GM21528 (cell line): ENCODE data around the gene SMIM11.
A peak's percentile ranks its signal among the peaks of the same experiment; 100 is the strongest.

Source experiments
- ATAC-seq: cut with Tn5 transposase; IDR thresholded peaks from one replicate; pipeline ENCODE4 v1.9.1; 2021; ENCODE audit warnings: mild to moderate bottlenecking, moderate library complexity; ENCODE audit not compliant: unreplicated experiment, low FRiP score

SMIM11 gene, protein sequence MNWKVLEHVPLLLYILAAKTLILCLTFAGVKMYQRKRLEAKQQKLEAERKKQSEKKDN

DNA sequence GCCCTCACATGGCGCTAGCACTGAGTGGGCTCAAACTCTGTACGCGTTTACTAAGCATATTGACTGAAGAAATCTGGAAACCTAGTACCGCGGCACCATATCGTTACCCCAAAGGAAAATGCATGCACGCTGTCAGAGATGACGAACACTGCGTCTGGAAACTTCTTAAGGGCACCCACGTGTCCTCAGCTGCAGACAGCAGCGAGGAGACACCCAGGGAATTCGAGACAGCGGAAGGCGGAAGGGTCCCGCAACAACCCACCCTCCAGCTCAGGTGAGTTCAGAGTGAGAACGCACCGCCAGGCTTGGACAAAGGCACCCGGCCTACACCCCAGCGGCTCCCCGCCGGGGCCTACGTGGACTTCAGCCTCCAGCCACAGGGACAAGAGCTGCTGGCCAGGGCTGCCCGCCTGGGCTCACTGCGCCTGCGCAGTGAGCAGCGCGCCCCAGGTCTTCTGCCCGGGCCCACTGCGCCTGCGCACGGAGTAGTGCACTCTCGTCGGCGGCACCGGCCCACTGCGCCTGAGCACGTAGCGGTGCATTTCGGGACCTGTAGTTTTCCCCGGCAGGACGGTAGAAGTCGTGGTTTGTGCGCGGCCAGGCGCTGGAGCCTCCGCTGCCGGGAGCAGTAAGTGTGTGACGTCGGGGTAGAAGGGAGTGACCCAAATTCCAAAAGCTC is at the start of gene SMIM11:
SMIM11 (plus strand) TSS at position 568 of the 679 bp plus-strand sequence. CDS start 3,998 bp downstream, outside the sequence.
- ATAC-seq: peak; percentile 79

- no peak for ATAC-seq
Measured at GRCh38 chr21:34330055-34330454, 45.3 kb upstream of the SMIM11 start.

GRCh38 chr21:34331726-34332125 is 43.6 kb upstream of the SMIM11 start:
- no peak for ATAC-seq

DNA sequence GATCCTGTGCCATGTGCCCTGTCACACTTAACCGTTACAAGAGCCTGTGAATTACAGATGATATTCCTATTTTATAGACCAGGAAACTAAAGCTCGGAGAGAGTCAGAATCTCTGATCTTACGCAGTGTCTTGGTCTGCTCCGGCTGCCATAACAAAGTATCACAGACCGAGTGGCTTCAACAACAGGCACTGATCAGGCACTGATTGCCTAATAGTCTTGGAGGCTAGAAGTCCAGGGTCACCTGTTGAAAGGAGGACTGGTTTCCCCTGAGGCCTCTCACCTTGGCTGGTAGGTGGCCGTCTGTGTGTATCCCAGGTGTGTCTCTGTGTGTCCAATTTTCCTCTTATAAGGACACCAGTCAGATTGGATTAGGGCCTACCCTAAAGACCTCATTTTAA is 43.0 kb upstream of the SMIM11 start:
- no peak for ATAC-seq

DNA sequence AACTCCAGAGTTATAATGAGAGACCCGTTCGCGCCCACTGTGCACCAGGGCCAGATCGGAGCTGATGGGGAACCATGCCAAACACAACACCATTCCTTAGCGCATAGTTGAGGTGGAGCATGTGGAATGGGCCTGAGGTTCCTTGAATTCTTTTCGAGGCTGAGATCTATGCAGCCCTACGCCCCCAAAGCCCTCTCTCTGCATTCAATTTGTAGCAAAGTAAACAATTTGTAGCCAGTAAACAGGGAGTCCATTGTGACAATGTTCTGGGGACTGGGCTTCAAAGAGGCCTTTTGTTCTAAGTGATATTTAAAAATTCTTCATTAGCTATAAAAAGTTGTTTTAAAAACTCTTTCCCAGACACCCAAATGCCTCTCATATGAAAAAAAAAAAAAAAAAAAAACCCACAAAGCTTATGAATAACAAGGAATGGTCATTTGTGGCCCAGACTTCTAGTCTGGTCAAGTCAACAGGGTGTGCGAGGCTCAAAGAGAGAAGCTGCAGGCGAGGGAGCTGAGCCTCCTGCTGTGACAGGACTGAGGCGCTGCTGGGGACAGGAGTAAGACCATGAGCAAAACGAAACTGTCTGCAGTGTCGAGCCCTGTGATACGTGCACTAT is 42.1 kb upstream of the SMIM11 start:
- no peak for ATAC-seq

- ATAC-seq: no peak
Measured at GRCh38 chr21:34335316-34335715, 40.0 kb upstream of the SMIM11 start.

- ATAC-seq: no peak
Measured at GRCh38 chr21:34336245-34336644, 39.1 kb upstream of the SMIM11 start.

- no peak for ATAC-seq
Measured at GRCh38 chr21:34336756-34337391, 38.4 kb upstream of the SMIM11 start.

DNA sequence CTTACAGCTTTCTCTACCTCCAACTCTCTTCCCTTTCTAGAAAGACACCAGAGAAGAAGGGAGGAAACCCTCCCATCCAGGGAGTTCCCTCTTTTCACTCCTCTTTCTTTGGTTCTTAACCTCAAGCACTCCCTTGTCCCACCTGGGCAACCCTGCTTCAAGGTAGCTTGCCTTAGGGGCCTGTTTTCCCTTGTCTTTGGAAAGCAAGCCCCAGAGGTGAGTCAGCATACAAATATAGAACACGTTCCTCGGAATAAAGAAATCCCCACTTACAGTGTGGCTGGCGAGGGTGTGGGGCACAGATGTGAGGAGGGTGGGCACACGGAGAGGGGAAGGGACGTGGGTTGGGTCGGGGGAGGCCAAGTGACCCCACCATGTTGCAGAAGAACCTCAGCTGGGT is 37.6 kb upstream of the SMIM11 start:
- no peak for ATAC-seq

DNA sequence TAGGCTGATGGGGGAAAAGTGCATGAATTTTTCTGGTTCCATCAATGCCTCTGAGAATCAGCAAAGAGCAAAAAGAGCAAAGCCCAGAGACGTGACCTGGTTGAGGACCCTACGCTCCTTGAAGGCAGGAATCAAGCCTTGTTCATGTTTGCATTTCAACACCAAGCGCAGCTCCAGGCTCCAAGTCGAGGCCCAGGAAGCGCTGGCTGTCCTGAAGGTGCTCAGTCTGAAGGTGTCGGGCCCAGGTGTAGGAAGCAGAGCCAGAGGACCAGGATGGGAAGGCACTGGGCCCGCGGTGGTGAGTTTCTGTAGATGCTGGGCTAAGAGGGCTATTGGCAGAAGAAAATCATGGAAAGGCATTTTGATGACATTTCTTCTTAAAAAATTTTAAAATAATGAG is 37.1 kb upstream of the SMIM11 start:
- ATAC-seq: no peak

DNA sequence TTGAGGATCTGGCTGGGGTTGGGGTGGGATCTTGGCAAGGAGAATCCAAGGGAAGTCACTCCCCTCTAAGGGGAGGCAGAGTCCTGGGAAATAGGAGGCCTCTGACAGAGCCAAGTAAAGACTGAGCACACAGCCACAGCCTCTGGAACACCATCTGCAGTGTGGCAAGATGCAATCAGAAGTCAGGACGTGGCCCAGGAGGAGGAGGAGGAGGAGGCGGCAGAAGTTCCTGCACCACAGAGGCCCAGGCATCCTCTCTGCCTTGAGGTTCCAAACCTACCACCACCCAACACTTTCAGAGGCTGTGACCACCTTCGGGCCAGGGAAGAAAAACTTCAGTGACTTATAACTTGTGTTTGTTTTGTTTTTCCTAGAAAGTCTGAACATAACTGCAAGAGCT is 35.2 kb upstream of the SMIM11 start:
- no peak for ATAC-seq

- ATAC-seq: no peak
Measured at GRCh38 chr21:34342476-34342875, 32.8 kb upstream of the SMIM11 start.

- no peak for ATAC-seq
Measured at GRCh38 chr21:34343347-34343746, 32.0 kb upstream of the SMIM11 start.

GRCh38 chr21:34343838-34344381 is 31.4 kb upstream of the SMIM11 start:
- no peak for ATAC-seq

GRCh38 chr21:34344584-34344983 is 30.7 kb upstream of the SMIM11 start:
- ATAC-seq: no peak

GRCh38 chr21:34345091-34345871 is 30.0 kb upstream of the SMIM11 start:
- no peak for ATAC-seq

DNA sequence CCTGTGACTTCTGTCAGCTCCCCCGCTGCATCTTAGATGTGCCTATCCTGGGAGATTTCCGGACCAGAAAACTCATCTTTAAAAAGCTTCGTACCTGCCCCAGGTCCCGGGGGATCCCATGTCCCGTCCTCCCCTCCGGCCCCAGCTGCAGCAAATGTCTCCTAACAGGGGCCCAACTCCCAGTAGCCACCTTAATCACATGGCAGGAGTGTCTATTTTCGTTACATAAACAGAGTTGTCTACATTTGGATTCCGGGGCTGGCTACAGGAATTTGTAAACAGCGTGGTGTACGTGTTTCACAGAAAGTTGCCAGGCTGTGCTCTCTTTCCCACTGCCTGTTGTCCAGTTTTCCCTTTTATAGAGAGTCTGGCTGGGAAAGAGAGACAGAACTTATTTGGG is 29.4 kb upstream of the SMIM11 start:
- no peak for ATAC-seq

DNA sequence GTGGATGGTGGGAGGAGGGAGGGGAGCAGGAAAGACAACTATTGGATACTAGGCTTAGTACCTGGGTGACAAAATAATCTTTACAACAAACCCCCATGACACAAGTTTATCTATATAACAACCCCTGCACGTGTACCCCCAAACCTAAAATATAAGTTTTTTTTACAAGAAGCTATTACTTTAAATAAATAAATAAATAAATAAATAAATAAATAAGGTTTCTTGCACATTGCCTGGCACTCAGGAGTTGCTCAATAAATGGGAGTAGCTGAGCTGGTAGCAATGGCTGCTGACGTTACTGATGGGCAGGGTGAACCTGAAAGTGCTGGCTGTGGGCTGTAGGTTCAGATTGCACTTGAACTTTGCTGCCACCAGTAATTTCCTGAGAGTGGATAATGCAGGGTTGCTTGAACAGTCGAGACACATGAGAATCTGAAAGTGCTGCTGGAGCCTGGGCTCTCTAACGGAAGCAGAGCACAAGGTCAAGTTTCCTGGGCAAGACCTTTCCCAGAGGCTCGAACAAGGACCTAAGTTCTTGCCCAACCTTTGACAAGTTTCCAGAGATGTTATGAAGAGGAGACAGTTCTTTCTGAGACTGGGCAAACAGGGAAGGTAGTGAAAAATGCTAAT is 26.3 kb upstream of the SMIM11 start:
- no peak for ATAC-seq

DNA sequence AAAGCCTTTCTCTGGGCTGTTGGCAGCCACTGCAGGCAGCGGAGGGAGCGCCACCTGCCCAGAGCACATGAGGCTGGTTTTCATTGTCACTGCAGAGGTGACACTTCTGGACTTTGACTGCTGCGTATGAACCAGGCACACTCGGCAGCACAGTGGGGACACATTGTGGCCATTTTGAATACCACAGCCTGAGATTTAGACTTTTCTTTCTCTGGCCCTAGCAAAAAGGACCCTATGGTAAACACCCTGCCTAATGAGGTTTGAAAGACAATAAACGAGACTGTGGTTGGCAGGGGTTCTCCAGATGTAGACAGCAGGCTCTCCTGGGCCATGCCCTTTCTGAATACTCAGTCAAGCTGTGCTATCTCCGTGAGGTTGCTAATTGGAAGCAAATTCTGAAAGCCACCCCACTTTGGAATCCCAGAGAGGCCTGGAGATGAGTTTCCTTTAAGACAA is 23.5 kb upstream of the SMIM11 start:
- no peak for ATAC-seq

DNA sequence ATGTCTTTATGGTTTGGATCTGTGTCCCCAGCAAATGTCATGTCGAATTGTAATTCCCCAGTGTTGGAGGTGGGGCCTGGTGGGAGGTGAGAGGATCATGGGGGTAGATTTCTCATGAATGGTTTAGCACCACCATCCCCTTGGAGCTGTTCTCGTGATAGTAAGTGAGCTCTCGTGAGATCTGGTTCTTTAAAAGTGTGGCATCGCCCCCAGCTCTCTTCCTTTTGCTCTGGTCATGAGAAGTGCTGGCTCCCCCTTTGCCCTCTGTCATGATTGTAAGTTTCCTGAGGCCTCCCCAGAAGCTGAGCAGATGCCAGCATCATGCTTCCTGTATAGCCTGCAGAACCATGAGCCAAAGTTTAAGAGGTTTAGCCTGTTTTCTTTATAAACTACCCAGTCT is 22.8 kb upstream of the SMIM11 start:
- ATAC-seq: no peak
